K562 (cell line): ENCODE measurements around the gene ARAF. TPM values are rescaled to one million over a fixed set of nuclear protein-coding genes. Genes with fewer than 3 reads are reported as not detected.

ENCODE experiments used
- ATAC-seq: fragments of 200-7000 bp; cut with Tn5 transposase; 3 replicates; pipeline ENCODE4 v1.9.1; 2020; ENCODE audit warnings: moderate library complexity
- BruUV-seq: library from RNA; stranded (reverse); fragments of 400-500 nt; replicated peaks from 2 replicates; lab custom pipeline; 2021; lab: Mats Ljungman, UMichigan
- CTCF ChIA-PET: fragments of 300-600 bp; formaldehyde crosslinking; extraction: SDS; loops from one replicate; lab custom pipeline; 2021; ENCODE audit warnings: low intra/inter-chr PET ratio; lab: Yijun Ruan, JAX
- POLR2A ChIA-PET: fragments of 300-600, 350-650 bp; sonication (Branson Sonifier 250); formaldehyde crosslinking; extraction: SDS; loops from one replicate; lab custom pipeline; 2021; ENCODE audit warnings: antibody characterized with exemption, inconsistent platforms; lab: Yijun Ruan, JAX
- DNase-seq, 4 experiments: peaks; one replicate each; pipeline versions ENCODE4 v3.0.0 to v3.0.0-alpha.2; 2011 to 2018; ENCODE audit warnings: low spot score in 3 of 4, mixed read lengths in 3 of 4; ENCODE audit errors: extremely low read depth in 1 of 4
- FAIRE-seq: peaks from 2 replicates; lab custom pipeline; 2011; peaks lifted over from hg19 to GRCh38; lab: Jason Lieb, UNC
- H2AFZ ChIP-seq: 2 replicates; pipeline ENCODE4 v1.6.0; 2011; ENCODE audit warnings: low read depth, low read length, control low read depth, inconsistent platforms
- H3K27ac ChIP-seq: fragments of 200-600 bp; 3 replicates; pipeline ENCODE4 v1.8.0; 2011; ENCODE audit warnings: low read depth, mild to moderate bottlenecking, control low read depth, inconsistent platforms, low read length, moderate library complexity, mixed read lengths; ENCODE audit errors: extremely low read depth
- H3K27me3 ChIP-seq, 2 experiments: fragments of 300-600 bp in 1 of 2; 2 replicates in 1 of 2; 3 replicates in 1 of 2; pipeline versions ENCODE4 v1.6.0 to v1.8.0; 2011; ENCODE audit warnings: inconsistent platforms in 2 of 2, low read length in 2 of 2, mild to moderate bottlenecking in 1 of 2, mixed read lengths in 1 of 2, moderate library complexity in 1 of 2; ENCODE audit not compliant: control insufficient read depth in 2 of 2, insufficient read depth in 2 of 2
- H3K36me3 ChIP-seq: fragments of 300-600 bp; 3 replicates; pipeline ENCODE4 v1.8.0; 2011; ENCODE audit warnings: mild to moderate bottlenecking, low read length, inconsistent platforms; ENCODE audit not compliant: control insufficient read depth, insufficient read depth
- H3K4me1 ChIP-seq, 2 experiments: fragments of 200-600 bp in 1 of 2; replicated peaks in 1 of 2; 2 replicates in 1 of 2; 3 replicates in 1 of 2; pipeline versions ENCODE4 v1.5.1 to v1.8.0; 2011; ENCODE audit warnings: inconsistent platforms in 2 of 2, low read length in 2 of 2, mild to moderate bottlenecking in 1 of 2, mixed read lengths in 1 of 2, moderate library complexity in 1 of 2; ENCODE audit not compliant: control insufficient read depth in 2 of 2, insufficient read depth in 2 of 2
- H3K4me2 ChIP-seq: 2 replicates; pipeline ENCODE4 v1.6.1; 2011; ENCODE audit warnings: low read length, control low read depth, inconsistent platforms, mixed read lengths; ENCODE audit not compliant: insufficient read depth
- H3K4me3 ChIP-seq: fragments of 200-600 bp; sonication (generic), shearing (Covaris generic); 2 replicates; pipeline ENCODE4 v1.5.1; 2016; ENCODE audit warnings: control low read depth, inconsistent platforms
- H3K79me2 ChIP-seq: fragments of 200-600 bp; 3 replicates; pipeline ENCODE4 v1.8.0; 2011; ENCODE audit warnings: low read length, inconsistent platforms; ENCODE audit not compliant: control insufficient read depth, insufficient read depth
- H3K9ac ChIP-seq, 2 experiments: 2 replicates each; pipeline versions ENCODE4 v1.6.0 to v1.6.1; 2011; ENCODE audit warnings: low read depth in 2 of 2, low read length in 2 of 2, control low read depth in 1 of 2, inconsistent platforms in 1 of 2, mild to moderate bottlenecking in 1 of 2, mixed read lengths in 1 of 2; ENCODE audit not compliant: insufficient read depth in 1 of 2
- H3K9me1 ChIP-seq: one replicate; pipeline ENCODE4 v1.6.0; 2011; ENCODE audit warnings: inconsistent platforms, mild to moderate bottlenecking, low read length, moderate library complexity; ENCODE audit not compliant: control insufficient read depth, insufficient read depth
- H3K9me3 ChIP-seq: replicated peaks from 2 replicates; pipeline ENCODE4 v1.5.1; 2011; ENCODE audit warnings: low read depth, low read length, inconsistent platforms; ENCODE audit not compliant: control insufficient read depth, insufficient read depth
- H4K20me1 ChIP-seq: replicated peaks from 2 replicates; pipeline ENCODE4 v1.6.1; 2011; ENCODE audit warnings: low read length, inconsistent platforms, mixed read lengths; ENCODE audit not compliant: control insufficient read depth, insufficient read depth
- BMI1 ChIP-seq: fragments of 150-350 bp; IDR thresholded peaks from 2 replicates; pipeline ENCODE4 v1.6.1; 2014; ENCODE audit warnings: low read length
- CEBPB ChIP-seq: fragments of 450-650 bp; IDR thresholded peaks from 2 replicates; pipeline ENCODE4 v1.6.1; 2016; ENCODE audit warnings: missing genetic modification characterization, missing compliant biosample characterization
- CEBPG ChIP-seq, 3 experiments: fragments of 200-800 bp in 1 of 3; sonication (Bioruptor generic) in 1 of 3; sonication (generic) in 1 of 3; formaldehyde crosslinking in 1 of 3; IDR thresholded peaks in 2 of 3; conservative IDR thresholded peaks in 1 of 3; 2 replicates each; pipeline versions ENCODE4 v1.6.1 to v1.8.0; 2016 to 2022; ENCODE audit warnings: missing compliant biosample characterization in 2 of 3, missing genetic modification characterization in 2 of 3, mild to moderate bottlenecking in 1 of 3, missing genetic modification reagents in 1 of 3
- JUND ChIP-seq, 2 experiments: IDR thresholded peaks; 2 replicates in 1 of 2; 3 replicates in 1 of 2; pipeline ENCODE4 v1.6.1; 2011; ENCODE audit warnings: borderline replicate concordance in 2 of 2, low read depth in 2 of 2, low read length in 2 of 2, improper control_type of control experiment in 1 of 2, missing biosample characterization in 1 of 2, missing genetic modification characterization in 1 of 2, missing genetic modification reagents in 1 of 2
- NR1H2 ChIP-seq: sonication (generic); formaldehyde crosslinking; IDR thresholded peaks from 2 replicates; pipeline ENCODE4 v1.4.0; 2020; ENCODE audit warnings: mild to moderate bottlenecking, missing genetic modification reagents
- SMARCE1 ChIP-seq: fragments of 450-650 bp; IDR thresholded peaks from 2 replicates; pipeline ENCODE4 v1.7.1; 2016; ENCODE audit warnings: mild to moderate bottlenecking
- U2AF2 ChIP-seq: fragments of 200-400 bp; formaldehyde crosslinking; optimal IDR thresholded peaks from 2 replicates; pipeline ENCODE3; 2017; ENCODE audit warnings: low read depth, mild to moderate bottlenecking, low read length
- ZNF165 ChIP-seq: fragments of 250-450 bp; sonication (Bioruptor Pico); IDR thresholded peaks from 2 replicates; pipeline ENCODE4 v1.4.0; 2020; ENCODE audit warnings: borderline replicate concordance
- ZNF431 ChIP-seq: sonication (generic); formaldehyde crosslinking; IDR thresholded peaks from 2 replicates; pipeline ENCODE4 v1.8.0; 2022; ENCODE audit warnings: mild to moderate bottlenecking, missing genetic modification reagents
- WGBS: fragments of 100-300 bp; shearing (Covaris generic); methylation state at CpG from one replicate; pipeline ENCODE4 v1.1.6; 2016; ENCODE audit warnings: low coverage, mixed read lengths; ENCODE audit not compliant: insufficient coverage; ENCODE audit errors: missing lambda C conversion rate; 5-methylcytosine and 5-hydroxymethylcytosine counted together
- in situ Hi-C: fragments of 300-500 bp; cut with MboI; formaldehyde crosslinking; loops from 4 replicates; pipeline ENCODE4 v1.15.0; 2018; ENCODE audit warnings: inconsistent platforms, mixed read lengths
- intact Hi-C: fragments of 100-400 bp; cut with micrococcal nuclease; formaldehyde crosslinking; loops from 2 replicates; pipeline ENCODE4 v1.14.2; 2022
- polyA plus RNA-seq, 8 experiments: library from polyadenylated mRNA; depleted of rRNA in 4 of 8; stranded (reverse) in 5 of 8; unstranded in 3 of 8; fragments of >200 nt; fragmentation: Nextera tagmentation in 2 of 8; fragmentation: Illumina TruSeq in 1 of 8; extraction: Ambion mirVana in 2 of 8; extraction: Trizol in 1 of 8; gene quantifications; 2 replicates each; pipeline versions ENCODE4 v1.2.1 to v1.2.3, GENCODE V29; 2011 to 2014; ENCODE audit warnings: inconsistent platforms in 1 of 8, missing spikeins in 1 of 8
- total RNA-seq, 7 experiments: library from RNA; depleted of rRNA in 6 of 7; stranded (reverse); fragments of >200 nt in 6 of 7; fragmentation: Illumina TruSeq in 2 of 7; extraction: Trizol in 2 of 7; gene quantifications; 2 replicates each; pipeline versions ENCODE4 v1.2.1 to v1.2.3, GENCODE V29; 2011 to 2021; ENCODE audit warnings: low replicate concordance in 1 of 7
- TF ChIP-seq, protein P1 (sequence below): fragments of 450-650 bp; formaldehyde crosslinking; IDR thresholded peaks from 2 replicates; pipeline ENCODE4 v1.4.0; 2022; ENCODE audit warnings: missing genetic modification characterization
- TF ChIP-seq, protein P2 (sequence below): fragments of 250-450 bp; sonication (Bioruptor Pico); IDR thresholded peaks from 2 replicates; pipeline ENCODE4 v1.8.0; 2021; ENCODE audit warnings: borderline replicate concordance, mild to moderate bottlenecking, moderate library complexity; ENCODE audit not compliant: poor library complexity, severe bottlenecking

ARAF gene
- total and polyA plus RNA-seq, 9 of the 15 experiments (the other 6 are each of a cell fraction or from before 2014, with no cell fraction given) = 5.5 to 70.0 (median 29.4) TPM

DNA sequence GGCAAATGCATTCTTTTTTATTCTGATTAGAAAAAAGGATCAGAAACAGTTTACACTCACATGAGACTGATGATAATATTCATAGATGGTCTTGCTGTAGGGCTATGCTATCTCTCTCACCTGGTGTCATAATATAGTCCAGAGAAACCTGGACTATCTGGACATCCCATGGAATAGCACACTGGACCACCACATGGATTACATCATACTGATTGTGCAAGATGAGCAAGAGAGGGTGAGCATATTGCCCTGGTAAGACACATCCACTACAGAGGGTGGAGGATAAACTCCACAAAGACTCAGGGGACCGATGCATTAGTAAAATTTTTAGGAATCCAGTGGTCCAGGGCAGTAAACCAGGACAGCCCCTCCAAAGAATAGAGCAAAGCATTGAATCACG is 50.5 kb downstream of the ARAF start:
- H3K4me3 ChIP-seq = no peak overlapping the region
- H3K79me2 ChIP-seq = no peaks in the 10 kb centered on the region
- H3K27me3 ChIP-seq = peaks cover 0 to 14% of the 10 kb centered on the region in 2 experiments; a peak in 3 of 5 replicates
- no TSS peak for BruUV-seq
- no peak overlapping the region for H3K4me2 ChIP-seq
- TF ChIP-seq CEBPG (CRISPR knock-in tag; IDR thresholded peaks at IDR 0.05) (no peak), CEBPG (tag; conservative IDR thresholded peaks at IDR 0.05 in 1 of 2, IDR thresholded peaks at IDR 0.05 in 1 of 2) (0 out of 4 replicates have a peak, but pooled peaks of 1 of the 2 experiments have one; percentile 18), ZNF431 (CRISPR knock-in tag) (no peak), CEBPB (peak; percentile 37; the same call in 1 of the 2 replicates)
- H3K4me1 ChIP-seq = peaks cover 7% of the 10 kb centered on the region in 2 experiments; a peak in 4 of 5 replicates
- intact Hi-C loops = no loop called here
- DNase-seq = no peak
- no peak overlapping the region for H3K27ac ChIP-seq
- no peak overlapping the region for H2AFZ ChIP-seq
- ChIA-PET POLR2A (no interaction called here), CTCF (no interaction called here)
- no peak for FAIRE-seq
- H3K9me3 ChIP-seq = 0 out of 2 replicates have a peak, but pooled peaks cover 2% of the 10 kb centered on the region
- no peaks in the 10 kb centered on the region for H3K36me3 ChIP-seq
- in situ Hi-C loops = no loop called here
- H3K9me1 ChIP-seq = no peaks in the 10 kb centered on the region
- 14% methylated on average over 2 of the region's 2 CpGs for WGBS
- H4K20me1 ChIP-seq = no peaks in the 10 kb centered on the region
- no peak for ATAC-seq
- no peak overlapping the region for H3K9ac ChIP-seq

DNA sequence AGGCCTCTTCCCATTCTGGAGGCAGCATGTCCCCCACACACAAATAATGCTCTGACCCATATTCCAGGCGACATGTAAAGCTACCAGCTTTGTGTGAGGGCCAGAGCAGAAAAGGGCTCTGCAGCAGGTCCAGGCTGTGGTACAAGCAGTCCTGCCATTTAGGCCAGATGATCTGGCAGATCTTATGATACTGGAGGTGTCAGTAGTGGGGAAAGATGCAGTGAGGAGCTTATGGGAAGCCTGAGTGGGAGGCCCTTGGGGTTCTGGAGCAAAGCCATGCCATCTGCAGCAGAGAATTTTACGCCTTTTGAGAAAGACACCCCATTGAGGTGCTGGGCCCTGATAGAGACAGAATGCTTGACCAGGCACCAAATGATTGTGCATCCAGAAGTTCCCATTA is 50.9 kb downstream of the ARAF start:
- BruUV-seq = no TSS peak

More for the DNA sequence above, 50.9 kb downstream of the ARAF start:
- Histone ChIP-seq H3K4me1 (peaks cover 7% of the 10 kb centered on the region in 2 experiments; a peak in 4 of 5 replicates), H3K9me3 (0 out of 2 replicates have a peak, but pooled peaks cover 2% of the 10 kb centered on the region), H2AFZ (no peak overlapping the region), H3K9ac (no peak overlapping the region), H4K20me1 (no peaks in the 10 kb centered on the region), H3K4me2 (no peak overlapping the region), H3K4me3 (no peak overlapping the region), H3K36me3 (no peaks in the 10 kb centered on the region), H3K9me1 (no peaks in the 10 kb centered on the region), H3K27ac (no peak overlapping the region), H3K27me3 (peaks cover 0 to 14% of the 10 kb centered on the region in 2 experiments; a peak in 3 of 5 replicates), H3K79me2 (no peaks in the 10 kb centered on the region)
- POLR2A ChIA-PET = interaction anchor here (0.5 kb wide), 1 partner anchor 30 kb away, joined by 3 read pairs; no protein-coding TSS in a partner anchor
- FAIRE-seq (no peak), DNase-seq (no peak), ATAC-seq (no peak)
- in situ Hi-C loops = no loop called here
- CTCF ChIA-PET = no interaction called here
- WGBS = 36% methylated on average over 2 of the region's 2 CpGs
- intact Hi-C loops = no loop called here
- TF ChIP-seq JUND (IDR thresholded peaks at IDR 0.05; ENCODE audit: borderline replicate concordance, low read depth, low read length) (no peak), JUND (tag; IDR thresholded peaks at IDR 0.05; ENCODE audit: borderline replicate concordance, low read depth, low read length) (no peak), U2AF2 (no peak), BMI1 (no peak), SMARCE1 (no peak), ZNF165 (CRISPR knock-in tag) (no peak), NR1H2 (CRISPR knock-in tag) (no peak)
- TF ChIP-seq, protein P1, sequence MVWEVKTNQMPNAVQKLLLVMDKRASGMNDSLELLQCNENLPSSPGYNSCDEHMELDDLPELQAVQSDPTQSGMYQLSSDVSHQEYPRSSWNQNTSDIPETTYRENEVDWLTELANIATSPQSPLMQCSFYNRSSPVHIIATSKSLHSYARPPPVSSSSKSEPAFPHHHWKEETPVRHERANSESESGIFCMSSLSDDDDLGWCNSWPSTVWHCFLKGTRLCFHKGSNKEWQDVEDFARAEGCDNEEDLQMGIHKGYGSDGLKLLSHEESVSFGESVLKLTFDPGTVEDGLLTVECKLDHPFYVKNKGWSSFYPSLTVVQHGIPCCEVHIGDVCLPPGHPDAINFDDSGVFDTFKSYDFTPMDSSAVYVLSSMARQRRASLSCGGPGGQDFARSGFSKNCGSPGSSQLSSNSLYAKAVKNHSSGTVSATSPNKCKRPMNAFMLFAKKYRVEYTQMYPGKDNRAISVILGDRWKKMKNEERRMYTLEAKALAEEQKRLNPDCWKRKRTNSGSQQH (CRISPR knock-in tag) = no peak
- TF ChIP-seq, protein P2, sequence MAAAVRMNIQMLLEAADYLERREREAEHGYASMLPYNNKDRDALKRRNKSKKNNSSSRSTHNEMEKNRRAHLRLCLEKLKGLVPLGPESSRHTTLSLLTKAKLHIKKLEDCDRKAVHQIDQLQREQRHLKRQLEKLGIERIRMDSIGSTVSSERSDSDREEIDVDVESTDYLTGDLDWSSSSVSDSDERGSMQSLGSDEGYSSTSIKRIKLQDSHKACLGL = no peak
